Measurements from ENCODE around the gene BCL2L1.
"Not testable (repeated sequence)": the region's sequence is repeated elsewhere in the genome, so short reads cannot be mapped to it uniquely, and the experiment has no call there.

Gene BCL2L1

DNA sequence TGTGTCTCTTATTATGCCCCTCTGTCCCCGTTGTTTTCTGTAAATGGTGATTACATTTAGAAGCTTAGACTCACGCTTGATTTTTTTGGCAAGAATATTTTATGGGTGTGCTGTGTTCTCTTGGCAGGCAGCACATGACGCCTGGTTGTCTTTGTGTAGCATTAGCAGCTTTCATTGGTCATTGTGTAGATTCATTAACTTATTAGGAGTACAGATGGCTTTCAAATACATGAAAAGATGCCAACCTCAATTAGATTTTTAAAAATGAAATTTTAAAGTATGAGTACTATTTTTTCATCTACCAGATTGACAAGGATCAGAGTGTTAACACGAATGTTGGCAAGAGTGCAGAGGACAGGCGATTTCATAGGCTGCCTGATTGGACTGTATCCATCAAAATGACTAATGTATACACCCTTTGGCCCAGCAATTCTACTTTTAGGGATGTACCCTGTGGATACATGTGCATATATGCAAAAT lies 69.7 kb downstream of the BCL2L1 start:
- Histone ChIP-seq H3K36me3 (ENCODE audit: control insufficient read depth in 4 of 4, insufficient read depth in 4 of 4, low read length in 3 of 4) (no peaks in the 10 kb centered on the region), H3K4me3 (ENCODE audit: control insufficient read depth in 1 of 7, extremely low read depth in 1 of 7, insufficient read depth in 4 of 7, low read depth in 2 of 7, low read length in 6 of 7) (no peak overlapping the region), H3K27me3 (replicated peaks in 2 of 5; ENCODE audit: control insufficient read depth in 4 of 5, insufficient read depth in 5 of 5, low read length in 4 of 5) (no peaks in the 10 kb centered on the region), H3K4me1 (ENCODE audit: control extremely low read depth in 1 of 4, control insufficient read depth in 4 of 4, insufficient read depth in 4 of 4, low read length in 3 of 4) (no peaks in the 10 kb centered on the region), H3K27ac (ENCODE audit: insufficient read depth in 1 of 2, low read depth in 1 of 2, low read length in 2 of 2, poor library complexity in 1 of 2, severe bottlenecking in 2 of 2) (no peak overlapping the region), H3K9me3 (ENCODE audit: control extremely low read depth in 1 of 5, control insufficient read depth in 4 of 5, insufficient read depth in 2 of 5, low read depth in 1 of 5, low read length in 4 of 5) (no peaks in the 10 kb centered on the region)
- DNase-seq: no peak
- CTCF ChIA-PET: interaction anchor here (0.8 to 1.8 kb wide), 3 partner anchors 9 to 70 kb away, joined by 3 to 7 read pairs (median 6); partner anchors contain the start of gene BCL2L1
- POLR2A ChIA-PET: no interaction called here
- 100% methylated on average over 2 of the region's 5 CpGs for WGBS (ENCODE audit: insufficient coverage)

- DNase-seq; H3K36me3 ChIP-seq (ENCODE audit: control insufficient read depth in 4 of 4, insufficient read depth in 4 of 4, low read length in 3 of 4); H3K27me3 ChIP-seq (replicated peaks in 2 of 5; ENCODE audit: control insufficient read depth in 4 of 5, insufficient read depth in 5 of 5, low read length in 4 of 5); H3K27ac ChIP-seq (ENCODE audit: insufficient read depth in 1 of 2, low read depth in 1 of 2, low read length in 2 of 2, poor library complexity in 1 of 2, severe bottlenecking in 2 of 2); H3K4me1 ChIP-seq (ENCODE audit: control extremely low read depth in 1 of 4, control insufficient read depth in 4 of 4, insufficient read depth in 4 of 4, low read length in 3 of 4); H3K9me3 ChIP-seq (ENCODE audit: control extremely low read depth in 1 of 5, control insufficient read depth in 4 of 5, insufficient read depth in 2 of 5, low read depth in 1 of 5, low read length in 4 of 5); POLR2A ChIA-PET; H3K4me3 ChIP-seq (ENCODE audit: control insufficient read depth in 1 of 7, extremely low read depth in 1 of 7, insufficient read depth in 4 of 7, low read depth in 2 of 7, low read length in 6 of 7): not testable (repeated sequence)
- CTCF ChIA-PET: interaction anchor here (1.0 to 9.2 kb wide), 6 partner anchors 14 to 76 kb away, joined by 3 to 53 read pairs (median 4); no protein-coding TSS in a partner anchor
- WGBS (ENCODE audit: insufficient coverage): 100% methylated on average over 1 of the region's 3 CpGs
Observed at GRCh38 chr20:31648104-31648503, 74.6 kb downstream of the BCL2L1 start.

DNA sequence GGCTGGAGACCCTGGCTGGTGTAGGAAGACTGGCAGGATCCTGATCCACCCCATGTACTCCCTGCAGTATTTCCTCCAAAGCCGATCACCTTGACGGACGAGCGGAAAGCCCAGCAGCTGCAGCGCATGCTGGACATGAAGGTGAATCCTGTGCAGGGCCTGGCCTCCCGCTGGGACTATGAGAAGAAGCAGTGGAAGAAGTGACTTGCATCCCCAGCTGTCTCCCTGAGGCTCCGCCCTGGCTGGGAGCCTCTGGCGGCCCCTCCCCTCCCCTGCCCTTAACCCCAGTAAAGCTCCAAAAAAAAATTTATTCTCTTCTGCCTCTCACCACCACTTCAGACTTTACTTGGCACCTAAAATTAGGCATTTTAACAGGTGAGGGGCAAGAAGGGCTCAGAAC lies 78.0 kb downstream of the BCL2L1 start:
- ChIA-PET POLR2A (no interaction called here), CTCF (interaction anchor here (0.6 to 9.2 kb wide), 4 partner anchors 11 to 82 kb away, joined by 3 to 53 read pairs (median 4); no protein-coding TSS in a partner anchor)
- Histone ChIP-seq H3K36me3 (ENCODE audit: control insufficient read depth in 4 of 4, insufficient read depth in 4 of 4, low read length in 3 of 4) (no peaks in the 10 kb centered on the region), H3K27me3 (replicated peaks in 2 of 5; ENCODE audit: control insufficient read depth in 4 of 5, insufficient read depth in 5 of 5, low read length in 4 of 5) (no peaks in the 10 kb centered on the region), H3K4me3 (ENCODE audit: control insufficient read depth in 1 of 7, extremely low read depth in 1 of 7, insufficient read depth in 4 of 7, low read depth in 2 of 7, low read length in 6 of 7) (no peak overlapping the region), H3K9me3 (ENCODE audit: control extremely low read depth in 1 of 5, control insufficient read depth in 4 of 5, insufficient read depth in 2 of 5, low read depth in 1 of 5, low read length in 4 of 5) (no peaks in the 10 kb centered on the region), H3K27ac (ENCODE audit: insufficient read depth in 1 of 2, low read depth in 1 of 2, low read length in 2 of 2, poor library complexity in 1 of 2, severe bottlenecking in 2 of 2) (no peak overlapping the region), H3K4me1 (ENCODE audit: control extremely low read depth in 1 of 4, control insufficient read depth in 4 of 4, insufficient read depth in 4 of 4, low read length in 3 of 4) (peaks cover 0 to 8% (median 4%) of the 10 kb centered on the region in 4 experiments)
- whole genome bisulfite sequencing (ENCODE audit: insufficient coverage): 97% methylated on average over 5 of the region's 8 CpGs
- no peak for DNase-seq

DNA sequence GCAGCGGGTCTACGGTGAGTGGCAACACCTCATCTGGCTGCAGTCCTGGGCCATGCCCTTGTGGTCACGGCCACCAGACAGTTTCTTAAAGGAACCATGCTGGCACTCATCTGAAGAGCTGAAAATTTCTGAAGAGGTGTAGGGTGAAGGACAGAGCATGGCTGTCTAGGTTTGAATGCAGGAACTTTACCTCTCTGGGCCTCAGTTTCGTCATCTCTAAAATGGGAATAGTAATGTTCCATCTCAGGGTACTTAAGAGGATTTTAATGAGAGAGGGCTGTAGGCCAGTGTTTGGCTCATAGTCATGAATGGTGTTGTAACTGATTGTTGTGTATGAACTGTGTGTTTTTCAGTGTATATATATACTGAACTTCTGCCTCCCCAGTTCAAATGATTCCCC lies 79.1 kb downstream of the BCL2L1 start:
- no peak for DNase-seq
- Histone ChIP-seq H3K4me1 (ENCODE audit: control extremely low read depth in 1 of 4, control insufficient read depth in 4 of 4, insufficient read depth in 4 of 4, low read length in 3 of 4) (peaks cover 0 to 8% (median 4%) of the 10 kb centered on the region in 4 experiments), H3K27me3 (replicated peaks in 2 of 5; ENCODE audit: control insufficient read depth in 4 of 5, insufficient read depth in 5 of 5, low read length in 4 of 5) (no peaks in the 10 kb centered on the region), H3K36me3 (ENCODE audit: control insufficient read depth in 4 of 4, insufficient read depth in 4 of 4, low read length in 3 of 4) (no peaks in the 10 kb centered on the region), H3K4me3 (ENCODE audit: control insufficient read depth in 1 of 7, extremely low read depth in 1 of 7, insufficient read depth in 4 of 7, low read depth in 2 of 7, low read length in 6 of 7) (no peak overlapping the region), H3K9me3 (ENCODE audit: control extremely low read depth in 1 of 5, control insufficient read depth in 4 of 5, insufficient read depth in 2 of 5, low read depth in 1 of 5, low read length in 4 of 5) (no peaks in the 10 kb centered on the region), H3K27ac (ENCODE audit: insufficient read depth in 1 of 2, low read depth in 1 of 2, low read length in 2 of 2, poor library complexity in 1 of 2, severe bottlenecking in 2 of 2) (no peak overlapping the region)
- POLR2A ChIA-PET: no interaction called here
- WGBS (ENCODE audit: insufficient coverage): 91% methylated on average over 4 of the region's 4 CpGs
- CTCF ChIA-PET: interaction anchor here (1.4 to 9.2 kb wide), 2 partner anchors 9 to 80 kb away, joined by 3 to 53 read pairs; no protein-coding TSS in a partner anchor

DNA sequence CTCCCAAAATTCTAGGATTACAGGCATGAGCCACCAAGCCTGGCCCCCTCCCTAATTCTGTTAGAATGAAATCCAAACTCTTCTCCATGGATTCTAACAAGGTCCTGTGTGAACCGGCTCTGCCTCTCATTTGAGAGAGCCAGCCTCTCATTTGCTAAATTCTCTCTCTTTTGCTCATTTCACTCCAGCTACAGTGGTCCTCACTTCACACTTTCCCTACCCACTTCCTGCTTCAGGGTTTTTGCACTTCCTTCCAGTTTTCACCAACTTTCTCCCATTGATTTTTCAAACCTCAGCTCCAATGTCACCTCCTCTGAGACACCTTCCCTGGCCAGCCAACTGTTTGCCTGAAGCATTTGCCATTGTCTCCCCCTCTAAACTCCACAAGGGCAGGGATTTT lies 79.8 kb downstream of the BCL2L1 start:
- H3K4me3 ChIP-seq (ENCODE audit: control insufficient read depth in 1 of 7, extremely low read depth in 1 of 7, insufficient read depth in 4 of 7, low read depth in 2 of 7, low read length in 6 of 7): no peak overlapping the region
- DNase-seq: no peak
- 50% methylated on average over 1 of the region's 1 CpG for WGBS (ENCODE audit: insufficient coverage)
- CTCF ChIA-PET: interaction anchor here (3.7 to 9.2 kb wide), 2 partner anchors 9 to 18 kb away, joined by 8 to 53 read pairs; no protein-coding TSS in a partner anchor
- no peak overlapping the region for H3K27ac ChIP-seq (ENCODE audit: insufficient read depth in 1 of 2, low read depth in 1 of 2, low read length in 2 of 2, poor library complexity in 1 of 2, severe bottlenecking in 2 of 2)
- no peaks in the 10 kb centered on the region for H3K27me3 ChIP-seq (replicated peaks in 2 of 5; ENCODE audit: control insufficient read depth in 4 of 5, insufficient read depth in 5 of 5, low read length in 4 of 5)
- no peaks in the 10 kb centered on the region for H3K36me3 ChIP-seq (ENCODE audit: control insufficient read depth in 4 of 4, insufficient read depth in 4 of 4, low read length in 3 of 4)
- H3K9me3 ChIP-seq (ENCODE audit: control extremely low read depth in 1 of 5, control insufficient read depth in 4 of 5, insufficient read depth in 2 of 5, low read depth in 1 of 5, low read length in 4 of 5): no peaks in the 10 kb centered on the region
- H3K4me1 ChIP-seq (ENCODE audit: control extremely low read depth in 1 of 4, control insufficient read depth in 4 of 4, insufficient read depth in 4 of 4, low read length in 3 of 4): peaks cover 0 to 8% (median 4%) of the 10 kb centered on the region in 4 experiments
- POLR2A ChIA-PET: no interaction called here

GRCh38 chr20:31641391-31641790 lies 81.3 kb downstream of the BCL2L1 start:
- Histone ChIP-seq H3K9me3 (ENCODE audit: control extremely low read depth in 1 of 5, control insufficient read depth in 4 of 5, insufficient read depth in 2 of 5, low read depth in 1 of 5, low read length in 4 of 5) (no peaks in the 10 kb centered on the region), H3K4me1 (ENCODE audit: control extremely low read depth in 1 of 4, control insufficient read depth in 4 of 4, insufficient read depth in 4 of 4, low read length in 3 of 4) (peaks cover 0 to 8% (median 4%) of the 10 kb centered on the region in 4 experiments), H3K36me3 (ENCODE audit: control insufficient read depth in 4 of 4, insufficient read depth in 4 of 4, low read length in 3 of 4) (no peaks in the 10 kb centered on the region), H3K27me3 (replicated peaks in 2 of 5; ENCODE audit: control insufficient read depth in 4 of 5, insufficient read depth in 5 of 5, low read length in 4 of 5) (no peaks in the 10 kb centered on the region), H3K4me3 (ENCODE audit: control insufficient read depth in 1 of 7, extremely low read depth in 1 of 7, insufficient read depth in 4 of 7, low read depth in 2 of 7, low read length in 6 of 7) (no peak overlapping the region), H3K27ac (ENCODE audit: insufficient read depth in 1 of 2, low read depth in 1 of 2, low read length in 2 of 2, poor library complexity in 1 of 2, severe bottlenecking in 2 of 2) (no peak overlapping the region)
- WGBS (ENCODE audit: insufficient coverage): 100% methylated on average over 5 of the region's 6 CpGs
- CTCF ChIA-PET: interaction anchor here (0.6 to 9.2 kb wide), 7 partner anchors 7 to 125 kb away, joined by 3 to 53 read pairs (median 5); partner anchors contain the start of gene BCL2L1
- POLR2A ChIA-PET: interaction anchor here (0.7 kb wide), 1 partner anchor 20 kb away, joined by 4 read pairs; no protein-coding TSS in a partner anchor
- no peak for DNase-seq

DNA sequence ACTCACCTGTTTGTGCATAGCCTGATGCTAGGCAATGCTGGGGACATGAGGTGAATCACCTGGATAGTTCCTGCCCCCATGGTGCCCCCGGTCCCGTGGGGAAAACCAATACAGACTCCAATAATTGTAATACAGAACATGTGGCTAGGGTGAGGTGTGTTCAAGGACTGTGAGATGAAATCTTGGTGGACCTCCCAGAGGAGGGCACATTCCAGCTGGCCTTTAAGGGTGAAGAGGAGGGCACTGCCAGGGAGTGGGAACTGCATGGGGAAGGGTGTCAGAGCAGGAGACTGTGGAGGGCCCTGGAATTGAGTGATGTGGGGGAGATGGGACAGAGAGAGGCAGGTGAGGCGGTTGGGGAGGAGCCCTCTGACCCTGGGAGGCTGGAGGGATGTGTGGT lies 82.4 kb downstream of the BCL2L1 start:
- ChIA-PET POLR2A (no interaction called here), CTCF (interaction anchor here (3.1 to 3.7 kb wide), 2 partner anchors 21 to 84 kb away, joined by 8 to 21 read pairs; partner anchors contain the start of gene BCL2L1)
- Histone ChIP-seq H3K9me3 (ENCODE audit: control extremely low read depth in 1 of 5, control insufficient read depth in 4 of 5, insufficient read depth in 2 of 5, low read depth in 1 of 5, low read length in 4 of 5) (no peaks in the 10 kb centered on the region), H3K36me3 (ENCODE audit: control insufficient read depth in 4 of 4, insufficient read depth in 4 of 4, low read length in 3 of 4) (no peaks in the 10 kb centered on the region), H3K4me3 (ENCODE audit: control insufficient read depth in 1 of 7, extremely low read depth in 1 of 7, insufficient read depth in 4 of 7, low read depth in 2 of 7, low read length in 6 of 7) (no peak overlapping the region), H3K27me3 (replicated peaks in 2 of 5; ENCODE audit: control insufficient read depth in 4 of 5, insufficient read depth in 5 of 5, low read length in 4 of 5) (no peaks in the 10 kb centered on the region), H3K27ac (ENCODE audit: insufficient read depth in 1 of 2, low read depth in 1 of 2, low read length in 2 of 2, poor library complexity in 1 of 2, severe bottlenecking in 2 of 2) (no peak overlapping the region), H3K4me1 (ENCODE audit: control extremely low read depth in 1 of 4, control insufficient read depth in 4 of 4, insufficient read depth in 4 of 4, low read length in 3 of 4) (peaks cover 0 to 8% (median 4%) of the 10 kb centered on the region in 4 experiments)
- DNase-seq: no peak
- 86% methylated on average over 1 of the region's 3 CpGs for WGBS (ENCODE audit: insufficient coverage)
